GM10248 (cell line): ENCODE measurements around the gene FOS.
"Not testable (repeated sequence)": the region's sequence is repeated elsewhere in the genome, so short reads cannot be mapped to it uniquely, and the experiment has no call there.

Experiments used
- CTCF ChIA-PET: fragments of 300-600 bp; sonication (Branson Sonifier 250); formaldehyde crosslinking; extraction: SDS; loops from one replicate; lab custom pipeline; 2021; ENCODE audit warnings: antibody characterized with exemption; lab: Yijun Ruan, JAX
- POLR2A ChIA-PET: fragments of 350-650 bp; sonication (Branson Sonifier 250); formaldehyde crosslinking; extraction: SDS; loops from one replicate; lab custom pipeline; 2020; ENCODE audit warnings: antibody characterized with exemption; lab: Yijun Ruan, JAX
- DNase-seq: peaks from one replicate; pipeline ENCODE4 v3.0.0; 2012; ENCODE audit errors: extremely low spot score
- TF ChIP-seq, protein P1 (sequence below): IDR thresholded peaks from 2 replicates; pipeline ENCODE4 v1.5.1; 2012; ENCODE audit warnings: mild to moderate bottlenecking, low read depth; ENCODE audit errors: extremely low read depth, missing control alignments, control extremely low read depth

Gene FOS

DNA sequence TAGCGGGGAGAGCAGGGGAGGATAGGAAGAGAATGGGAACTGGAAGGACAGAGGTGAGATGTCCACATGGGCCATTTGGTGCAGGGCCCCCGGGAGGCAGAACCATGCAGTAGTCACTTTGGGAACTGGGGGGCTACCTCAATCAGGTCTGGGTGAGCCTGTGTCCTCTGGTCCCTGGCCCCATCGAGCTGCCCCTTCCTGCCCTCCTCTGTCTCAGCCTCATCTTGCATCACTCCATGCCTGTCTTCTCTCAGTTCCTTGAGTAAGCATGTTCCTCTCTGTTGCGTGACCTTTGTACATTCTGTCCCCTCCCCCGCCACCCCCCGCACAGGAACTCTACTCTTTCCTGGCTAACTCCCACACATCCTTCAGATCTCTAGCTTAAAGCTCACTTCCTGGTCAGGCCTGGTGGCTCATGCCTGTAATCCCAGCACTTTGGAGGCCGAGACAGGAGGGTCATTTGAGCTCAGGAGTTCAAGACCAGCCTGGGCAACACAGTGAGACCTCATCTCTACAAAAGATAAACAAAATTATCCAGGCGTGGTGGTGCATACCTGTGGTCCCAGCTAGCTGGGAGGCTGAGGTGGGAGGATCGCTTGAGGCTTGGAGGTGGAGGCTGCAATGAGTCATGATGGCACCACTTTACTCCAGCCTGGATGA is 23.2 kb downstream of the FOS start:
- TF ChIP-seq, protein P1, sequence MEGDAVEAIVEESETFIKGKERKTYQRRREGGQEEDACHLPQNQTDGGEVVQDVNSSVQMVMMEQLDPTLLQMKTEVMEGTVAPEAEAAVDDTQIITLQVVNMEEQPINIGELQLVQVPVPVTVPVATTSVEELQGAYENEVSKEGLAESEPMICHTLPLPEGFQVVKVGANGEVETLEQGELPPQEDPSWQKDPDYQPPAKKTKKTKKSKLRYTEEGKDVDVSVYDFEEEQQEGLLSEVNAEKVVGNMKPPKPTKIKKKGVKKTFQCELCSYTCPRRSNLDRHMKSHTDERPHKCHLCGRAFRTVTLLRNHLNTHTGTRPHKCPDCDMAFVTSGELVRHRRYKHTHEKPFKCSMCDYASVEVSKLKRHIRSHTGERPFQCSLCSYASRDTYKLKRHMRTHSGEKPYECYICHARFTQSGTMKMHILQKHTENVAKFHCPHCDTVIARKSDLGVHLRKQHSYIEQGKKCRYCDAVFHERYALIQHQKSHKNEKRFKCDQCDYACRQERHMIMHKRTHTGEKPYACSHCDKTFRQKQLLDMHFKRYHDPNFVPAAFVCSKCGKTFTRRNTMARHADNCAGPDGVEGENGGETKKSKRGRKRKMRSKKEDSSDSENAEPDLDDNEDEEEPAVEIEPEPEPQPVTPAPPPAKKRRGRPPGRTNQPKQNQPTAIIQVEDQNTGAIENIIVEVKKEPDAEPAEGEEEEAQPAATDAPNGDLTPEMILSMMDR = no peak
- no peak for DNase-seq
- ChIA-PET POLR2A (interaction anchor here (0.5 to 0.6 kb wide), 2 partner anchors 121 to 183 kb away, joined by 5 to 8 read pairs; no protein-coding TSS in a partner anchor), CTCF (interaction anchor here (1.0 to 9.6 kb wide), 15 partner anchors 7 to 441 kb away, joined by 3 to 102 read pairs (median 4); no protein-coding TSS in a partner anchor)

DNA sequence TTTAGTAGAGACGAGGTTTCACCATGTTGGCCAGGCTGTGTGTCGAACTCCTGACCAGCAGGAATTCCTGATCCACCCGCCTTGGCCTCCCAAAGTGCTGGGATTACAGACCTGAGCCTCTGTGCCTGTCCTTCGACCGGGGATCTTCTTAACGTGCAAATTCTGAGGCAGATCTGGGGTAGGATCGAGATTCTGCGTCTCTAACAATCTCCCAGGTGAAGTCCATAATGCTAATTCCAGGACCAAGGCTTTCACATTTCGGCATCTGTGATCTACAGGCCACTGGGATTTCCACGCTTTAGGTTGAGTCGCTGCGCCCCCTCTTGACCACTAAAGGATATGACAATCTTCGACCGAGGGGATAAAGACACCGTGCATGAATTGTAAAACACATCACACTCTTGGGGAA is 24.8 kb downstream of the FOS start:
- ChIA-PET POLR2A (interaction anchor here (1.0 kb wide), 1 partner anchor 9 kb away, joined by 3 read pairs; no protein-coding TSS in a partner anchor), CTCF (interaction anchor here (0.6 to 12.4 kb wide), 29 partner anchors 7 to 443 kb away, joined by 3 to 119 read pairs (median 5); partner anchors contain the start of genes ACYP1 and NEK9)
- TF ChIP-seq, protein P1 = peak; percentile 68
- DNase-seq = peak; percentile 72

DNA sequence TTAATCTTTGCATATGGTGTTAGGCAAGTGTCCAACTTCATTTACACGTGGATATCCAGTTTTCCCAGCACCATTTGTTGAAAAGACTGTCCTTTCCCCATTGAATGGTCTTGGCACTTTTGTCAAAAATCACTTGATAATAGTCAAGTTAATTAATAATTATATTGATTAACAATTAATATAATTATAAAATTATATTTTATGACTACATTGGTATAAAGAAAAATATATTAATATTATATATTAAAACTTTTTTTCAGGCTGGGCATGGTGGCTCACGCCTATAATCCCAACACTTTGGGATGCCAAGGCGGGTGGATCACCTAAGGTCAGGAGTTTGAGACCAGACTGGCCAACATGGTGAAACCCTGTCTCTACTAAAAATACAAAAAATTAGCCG is 27.8 kb downstream of the FOS start:
- CTCF ChIA-PET = interaction anchor here (1.1 to 12.4 kb wide), 8 partner anchors 10 to 255 kb away, joined by 3 to 119 read pairs (median 15); no protein-coding TSS in a partner anchor
- POLR2A ChIA-PET, DNase-seq: not testable (repeated sequence)

DNA sequence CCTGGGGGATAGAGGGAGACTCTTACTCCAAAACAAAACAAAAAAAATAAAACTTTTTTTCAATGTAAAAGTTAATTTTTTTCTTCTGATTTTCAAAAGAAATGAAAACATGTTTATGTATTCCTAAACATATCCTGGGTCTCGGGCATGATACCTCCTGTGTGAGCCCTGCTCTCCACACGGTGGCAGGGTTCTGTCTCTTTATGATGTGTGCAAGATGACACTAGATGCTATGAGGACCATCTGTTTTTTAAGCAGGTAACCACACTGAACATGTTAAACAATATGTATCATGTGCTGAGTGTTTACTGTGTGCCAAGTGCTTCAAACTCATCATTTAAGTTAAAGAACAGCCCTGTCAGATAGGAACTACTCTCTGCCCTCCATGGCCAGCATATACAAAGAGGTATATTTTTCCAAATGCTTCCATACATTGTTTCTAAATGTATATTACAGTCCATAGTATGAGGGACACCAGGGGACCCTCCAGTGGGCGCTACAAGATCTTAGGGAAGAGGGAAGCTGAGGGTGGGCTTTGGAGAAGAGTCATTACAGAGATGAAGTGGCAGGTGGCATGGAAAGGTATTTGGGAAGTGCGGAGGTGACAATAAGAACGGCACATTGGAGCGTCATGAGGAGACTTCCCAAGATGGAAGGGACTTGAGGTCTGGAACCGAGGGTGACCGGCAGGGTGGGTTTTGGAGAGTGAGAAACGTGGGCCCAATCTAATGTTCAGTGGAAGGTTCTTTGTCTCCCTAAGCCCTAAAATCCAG is 28.5 kb downstream of the FOS start:
- ChIA-PET POLR2A (no interaction called here), CTCF (interaction anchor here (0.6 to 12.4 kb wide), 21 partner anchors 11 to 265 kb away, joined by 3 to 119 read pairs (median 6); no protein-coding TSS in a partner anchor)
- DNase-seq = peak; percentile 63
- TF ChIP-seq, protein P1 = peak; percentile 50

DNA sequence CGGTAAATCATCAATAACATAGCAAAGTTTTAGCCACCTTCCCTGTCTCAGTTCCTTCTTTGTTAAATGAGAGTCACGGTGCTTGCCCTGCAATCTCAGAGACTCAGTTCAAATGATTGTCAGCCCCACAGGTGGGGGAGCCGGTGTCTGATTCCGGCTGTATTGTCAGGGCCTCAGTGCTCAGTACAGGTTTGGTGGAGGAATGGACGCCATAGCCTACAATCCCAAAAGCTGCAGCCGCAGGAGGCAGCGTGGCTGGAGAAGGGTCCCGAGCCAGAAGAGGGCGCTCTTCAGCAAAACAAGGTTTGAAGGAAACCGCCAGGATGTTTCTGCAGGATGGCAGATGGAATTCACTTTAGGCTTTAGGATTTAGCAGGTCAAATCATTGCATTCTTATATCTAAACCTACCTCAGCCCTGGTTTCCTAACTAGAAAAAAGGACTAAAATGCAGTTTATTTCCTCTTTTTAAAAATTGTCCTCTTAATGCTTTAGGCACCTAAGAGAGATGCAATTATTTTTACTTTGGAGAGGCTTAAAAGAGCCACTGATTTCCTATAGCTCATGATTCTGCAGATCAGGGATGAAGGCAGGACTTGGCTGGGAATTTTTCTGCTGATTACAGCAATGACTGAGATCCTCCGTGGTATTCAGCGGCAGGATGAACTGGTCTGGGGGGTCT is 29.2 kb downstream of the FOS start:
- CTCF ChIA-PET = interaction anchor here (0.6 to 12.4 kb wide), 28 partner anchors 9 to 691 kb away, joined by 3 to 119 read pairs (median 4); no protein-coding TSS in a partner anchor

DNA sequence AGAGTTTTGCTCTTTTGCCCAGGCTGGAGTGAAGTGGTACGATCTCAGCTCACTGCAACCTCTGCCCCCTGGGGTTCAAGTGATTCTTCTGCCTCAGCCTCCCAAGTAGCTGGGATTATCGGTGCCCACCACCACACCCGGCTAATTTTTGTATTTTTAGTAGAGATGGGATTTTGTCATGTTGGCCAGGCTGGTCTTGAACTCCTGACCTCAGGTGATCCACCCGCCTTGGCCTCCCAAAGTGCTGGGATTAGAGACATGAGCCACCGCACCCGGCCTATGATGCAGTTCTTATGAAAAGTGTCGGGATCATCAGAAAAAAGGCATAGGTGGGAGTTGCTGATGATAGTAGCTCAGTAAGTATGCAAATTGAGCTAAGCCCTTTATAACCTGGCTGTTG is 30.4 kb downstream of the FOS start:
- POLR2A ChIA-PET, DNase-seq: not testable (repeated sequence)
- CTCF ChIA-PET = interaction anchor here (1.0 to 12.4 kb wide), 20 partner anchors 9 to 692 kb away, joined by 3 to 119 read pairs (median 4); no protein-coding TSS in a partner anchor

More for the DNA sequence above, 29.2 kb downstream of the FOS start:
- peak; percentile 59 for DNase-seq
- POLR2A ChIA-PET = no interaction called here
- TF ChIP-seq, protein P1 = peak; percentile 87

DNA sequence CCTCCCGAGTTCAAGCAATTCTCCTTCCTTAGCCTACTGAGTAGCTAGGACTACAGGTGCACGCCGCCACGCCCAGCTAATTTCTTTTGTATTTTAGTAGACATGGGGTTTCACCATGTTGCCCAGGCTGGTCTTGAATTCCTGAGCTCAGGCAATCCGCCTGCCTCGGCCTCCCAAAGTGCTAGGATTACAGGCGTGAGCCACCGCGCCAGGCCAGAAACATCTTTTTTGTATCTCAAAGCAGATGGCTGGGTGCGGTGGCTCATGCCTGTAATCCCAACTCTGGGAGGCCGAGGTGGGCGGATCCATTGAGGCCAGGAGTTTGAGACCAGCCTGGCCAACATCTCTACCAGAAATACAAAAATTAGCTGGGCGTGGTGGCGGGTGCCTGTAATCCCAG is 30.9 kb downstream of the FOS start:
- DNase-seq, POLR2A ChIA-PET: not testable (repeated sequence)
- CTCF ChIA-PET = interaction anchor here (1.1 to 12.4 kb wide), 11 partner anchors 13 to 351 kb away, joined by 3 to 119 read pairs (median 12); no protein-coding TSS in a partner anchor
